ENCODE data around the gene NOXA1.

DNA sequence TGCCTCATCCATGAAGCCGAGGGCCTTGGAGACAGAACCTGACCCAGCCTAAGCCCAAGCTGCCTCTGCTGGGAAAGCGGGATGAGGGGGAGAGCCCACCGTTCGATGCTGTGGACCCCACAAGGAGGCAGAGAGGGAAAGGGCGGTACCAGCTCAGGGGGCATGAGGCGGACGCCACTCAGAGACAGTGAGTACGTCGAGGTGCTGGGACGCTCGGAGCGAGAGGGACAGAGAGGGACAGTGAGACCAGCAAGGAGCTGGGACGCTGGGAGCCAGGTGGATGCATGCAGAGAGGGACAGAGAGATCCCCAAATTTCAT, 33.8 kb upstream of the NOXA1 start:
- no peak for TF ChIP-seq ZNF16 (tag by site-specific recombination; IDR thresholded peaks at IDR 0.05; ENCODE audit: low read depth)
- TF ChIP-seq, protein P1, sequence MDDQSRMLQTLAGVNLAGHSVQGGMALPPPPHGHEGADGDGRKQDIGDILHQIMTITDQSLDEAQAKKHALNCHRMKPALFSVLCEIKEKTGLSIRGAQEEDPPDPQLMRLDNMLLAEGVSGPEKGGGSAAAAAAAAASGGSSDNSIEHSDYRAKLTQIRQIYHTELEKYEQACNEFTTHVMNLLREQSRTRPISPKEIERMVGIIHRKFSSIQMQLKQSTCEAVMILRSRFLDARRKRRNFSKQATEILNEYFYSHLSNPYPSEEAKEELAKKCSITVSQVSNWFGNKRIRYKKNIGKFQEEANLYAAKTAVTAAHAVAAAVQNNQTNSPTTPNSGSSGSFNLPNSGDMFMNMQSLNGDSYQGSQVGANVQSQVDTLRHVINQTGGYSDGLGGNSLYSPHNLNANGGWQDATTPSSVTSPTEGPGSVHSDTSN (CRISPR knock-in tag; IDR thresholded peaks at IDR 0.05) = no peak
- no peak for TF ChIP-seq ZNF580 (tag by site-specific recombination; IDR thresholded peaks at IDR 0.05)
- TF ChIP-seq, protein P2, sequence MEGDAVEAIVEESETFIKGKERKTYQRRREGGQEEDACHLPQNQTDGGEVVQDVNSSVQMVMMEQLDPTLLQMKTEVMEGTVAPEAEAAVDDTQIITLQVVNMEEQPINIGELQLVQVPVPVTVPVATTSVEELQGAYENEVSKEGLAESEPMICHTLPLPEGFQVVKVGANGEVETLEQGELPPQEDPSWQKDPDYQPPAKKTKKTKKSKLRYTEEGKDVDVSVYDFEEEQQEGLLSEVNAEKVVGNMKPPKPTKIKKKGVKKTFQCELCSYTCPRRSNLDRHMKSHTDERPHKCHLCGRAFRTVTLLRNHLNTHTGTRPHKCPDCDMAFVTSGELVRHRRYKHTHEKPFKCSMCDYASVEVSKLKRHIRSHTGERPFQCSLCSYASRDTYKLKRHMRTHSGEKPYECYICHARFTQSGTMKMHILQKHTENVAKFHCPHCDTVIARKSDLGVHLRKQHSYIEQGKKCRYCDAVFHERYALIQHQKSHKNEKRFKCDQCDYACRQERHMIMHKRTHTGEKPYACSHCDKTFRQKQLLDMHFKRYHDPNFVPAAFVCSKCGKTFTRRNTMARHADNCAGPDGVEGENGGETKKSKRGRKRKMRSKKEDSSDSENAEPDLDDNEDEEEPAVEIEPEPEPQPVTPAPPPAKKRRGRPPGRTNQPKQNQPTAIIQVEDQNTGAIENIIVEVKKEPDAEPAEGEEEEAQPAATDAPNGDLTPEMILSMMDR (tag by site-specific recombination; IDR thresholded peaks at IDR 0.05) = no peak
- no peak for TF ChIP-seq ZSCAN30 (tag by site-specific recombination; IDR thresholded peaks at IDR 0.05)
- TF ChIP-seq REST (tag by site-specific recombination; IDR thresholded peaks at IDR 0.05) = no peak
- TF ChIP-seq ZNF37A (tag by site-specific recombination; IDR thresholded peaks at IDR 0.05) = no peak
- no peak for TF ChIP-seq ZBTB8A (tag by site-specific recombination; IDR thresholded peaks at IDR 0.05)
- TF ChIP-seq ZNF335 (tag by site-specific recombination; conservative IDR thresholded peaks at IDR 0.05) = no peak
- no peak for TF ChIP-seq ZBTB49 (tag by site-specific recombination; IDR thresholded peaks at IDR 0.05; ENCODE audit: low read depth)
- TF ChIP-seq, protein P3, sequence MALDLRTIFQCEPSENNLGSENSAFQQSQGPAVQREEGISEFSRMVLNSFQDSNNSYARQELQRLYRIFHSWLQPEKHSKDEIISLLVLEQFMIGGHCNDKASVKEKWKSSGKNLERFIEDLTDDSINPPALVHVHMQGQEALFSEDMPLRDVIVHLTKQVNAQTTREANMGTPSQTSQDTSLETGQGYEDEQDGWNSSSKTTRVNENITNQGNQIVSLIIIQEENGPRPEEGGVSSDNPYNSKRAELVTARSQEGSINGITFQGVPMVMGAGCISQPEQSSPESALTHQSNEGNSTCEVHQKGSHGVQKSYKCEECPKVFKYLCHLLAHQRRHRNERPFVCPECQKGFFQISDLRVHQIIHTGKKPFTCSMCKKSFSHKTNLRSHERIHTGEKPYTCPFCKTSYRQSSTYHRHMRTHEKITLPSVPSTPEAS (tag by site-specific recombination; IDR thresholded peaks at IDR 0.05) = no peak
- TF ChIP-seq ZNF623 (tag by site-specific recombination; IDR thresholded peaks at IDR 0.05) = no peak
- no peak for TF ChIP-seq YY1 (tag by site-specific recombination; IDR thresholded peaks at IDR 0.05)

Data from HEK293 (cell line).